ENCODE measurements around the gene PCDHB4.

DNA sequence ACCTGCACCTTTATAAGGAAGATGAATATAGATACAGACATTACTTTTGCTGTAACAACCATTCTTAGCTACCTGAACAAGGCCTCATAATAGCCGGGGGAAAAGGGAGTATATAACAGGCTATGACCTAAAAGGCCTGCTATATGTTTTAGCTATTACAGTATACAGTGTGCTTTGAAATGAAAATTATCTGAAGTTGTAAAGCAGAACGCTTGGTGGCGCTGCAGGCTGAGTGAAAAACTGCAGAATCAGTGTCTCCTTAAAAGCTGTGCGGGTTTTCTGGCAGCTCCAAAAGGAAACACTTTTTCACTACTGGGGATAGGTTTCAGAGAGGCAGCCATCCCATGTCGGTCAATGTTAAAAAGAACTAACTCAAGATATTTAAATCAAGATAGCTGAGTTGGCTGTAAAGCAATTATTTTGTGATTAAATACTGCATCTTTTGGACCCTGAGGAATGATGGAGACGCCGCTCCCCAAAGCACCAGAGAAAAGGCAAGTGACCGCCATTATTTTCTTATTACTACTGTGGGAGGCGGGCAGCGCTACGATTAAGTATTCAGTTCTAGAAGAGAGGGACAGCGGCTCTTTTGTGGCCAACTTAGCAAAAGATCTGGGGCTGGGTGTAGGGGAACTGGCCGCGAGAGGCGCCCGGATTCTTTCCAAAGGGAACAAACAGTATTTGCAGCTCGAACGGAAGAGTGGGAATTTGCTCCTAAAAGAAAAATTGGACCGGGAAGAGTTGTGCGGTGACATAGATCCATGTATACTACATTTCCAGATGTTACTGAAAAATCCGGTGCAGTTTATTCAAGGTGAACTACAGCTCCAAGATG lies 34.1 kb downstream of the PCDHB4 start:
- TF ChIP-seq, protein P1, sequence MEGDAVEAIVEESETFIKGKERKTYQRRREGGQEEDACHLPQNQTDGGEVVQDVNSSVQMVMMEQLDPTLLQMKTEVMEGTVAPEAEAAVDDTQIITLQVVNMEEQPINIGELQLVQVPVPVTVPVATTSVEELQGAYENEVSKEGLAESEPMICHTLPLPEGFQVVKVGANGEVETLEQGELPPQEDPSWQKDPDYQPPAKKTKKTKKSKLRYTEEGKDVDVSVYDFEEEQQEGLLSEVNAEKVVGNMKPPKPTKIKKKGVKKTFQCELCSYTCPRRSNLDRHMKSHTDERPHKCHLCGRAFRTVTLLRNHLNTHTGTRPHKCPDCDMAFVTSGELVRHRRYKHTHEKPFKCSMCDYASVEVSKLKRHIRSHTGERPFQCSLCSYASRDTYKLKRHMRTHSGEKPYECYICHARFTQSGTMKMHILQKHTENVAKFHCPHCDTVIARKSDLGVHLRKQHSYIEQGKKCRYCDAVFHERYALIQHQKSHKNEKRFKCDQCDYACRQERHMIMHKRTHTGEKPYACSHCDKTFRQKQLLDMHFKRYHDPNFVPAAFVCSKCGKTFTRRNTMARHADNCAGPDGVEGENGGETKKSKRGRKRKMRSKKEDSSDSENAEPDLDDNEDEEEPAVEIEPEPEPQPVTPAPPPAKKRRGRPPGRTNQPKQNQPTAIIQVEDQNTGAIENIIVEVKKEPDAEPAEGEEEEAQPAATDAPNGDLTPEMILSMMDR (IDR thresholded peaks at IDR 0.05; ENCODE audit: low read depth, low read length, poor library complexity, severe bottlenecking): no peak
- TF ChIP-seq EZH2phosphoT487 (IDR thresholded peaks at IDR 0.05; ENCODE audit: borderline replicate concordance, low read length): no peak

Measured in DOHH2 (cell line).